GM23338 (cell line): ENCODE results near the gene CTNND2. TPM values are rescaled to one million over a fixed set of nuclear protein-coding genes. Genes with fewer than 3 reads are reported as not detected.

Experiments used
- ATAC-seq: fragments of 200-7000 bp; cut with Tn5 transposase; 3 replicates; pipeline ENCODE4 v1.9.1; 2020
- DNase-seq: peaks from one replicate; pipeline ENCODE4 v3.0.0-alpha.2; 2015; ENCODE audit warnings: low spot score
- H2AFZ ChIP-seq: fragments of 200-600 bp; sonication (generic); 2 replicates; pipeline ENCODE4 v1.8.0; 2016; ENCODE audit warnings: antibody characterized with exemption, mild to moderate bottlenecking, moderate library complexity
- H3F3A ChIP-seq: fragments of 200-600 bp; sonication (generic); replicated peaks from 2 replicates; pipeline ENCODE4 v1.8.0; 2017; ENCODE audit warnings: antibody characterized with exemption, mixed run types, low read depth
- H3K27ac ChIP-seq: fragments of 200-600 bp; sonication (generic); 2 replicates; pipeline ENCODE4 v1.6.1; 2016; ENCODE audit warnings: low read depth
- H3K27me3 ChIP-seq: fragments of 200-600 bp; sonication (generic); 2 replicates; pipeline ENCODE4 v1.8.0; 2016; ENCODE audit warnings: mild to moderate bottlenecking, mixed run types, moderate library complexity; ENCODE audit not compliant: insufficient read depth
- H3K36me3 ChIP-seq: fragments of 200-600 bp; sonication (generic); 2 replicates; pipeline ENCODE4 v1.8.0; 2016; ENCODE audit warnings: mild to moderate bottlenecking; ENCODE audit not compliant: insufficient read depth
- H3K4me1 ChIP-seq: fragments of 200-600 bp; sonication (generic); 2 replicates; pipeline ENCODE4 v1.8.0; 2016; ENCODE audit warnings: mild to moderate bottlenecking, moderate library complexity; ENCODE audit not compliant: insufficient read depth
- H3K4me2 ChIP-seq: fragments of 200-600 bp; sonication (generic); 2 replicates; pipeline ENCODE4 v1.7.1; 2017; ENCODE audit warnings: mixed run types
- H3K4me3 ChIP-seq: fragments of 200-600 bp; sonication (generic); 2 replicates; pipeline ENCODE4 v1.6.1; 2016; ENCODE audit warnings: mixed run types
- H3K79me2 ChIP-seq: fragments of 200-600 bp; sonication (generic); replicated peaks from 2 replicates; pipeline ENCODE4 v1.8.0; 2017; ENCODE audit warnings: mild to moderate bottlenecking; ENCODE audit not compliant: insufficient read depth
- H3K9me2 ChIP-seq: fragments of 200-600 bp; sonication (generic); 2 replicates; pipeline ENCODE4 v1.8.0; 2017; ENCODE audit not compliant: insufficient read depth
- H4K20me1 ChIP-seq: fragments of 200-600 bp; sonication (generic); replicated peaks from 2 replicates; pipeline ENCODE4 v1.8.0; 2017; ENCODE audit warnings: mild to moderate bottlenecking; ENCODE audit not compliant: insufficient read depth
- H3K27ac Mint-ChIP-seq: 2 replicates; pipeline ENCODE4 v1.8.0; 2020; ENCODE audit warnings: inconsistent platforms, mild to moderate bottlenecking, moderate library complexity, mixed read lengths
- H3K27me3 Mint-ChIP-seq: 3 replicates; pipeline ENCODE4 v1.8.0; 2022; ENCODE audit warnings: low read depth, mild to moderate bottlenecking, moderate library complexity, mixed read lengths, inconsistent platforms; ENCODE audit not compliant: insufficient read depth, poor library complexity
- H3K36me3 Mint-ChIP-seq: 3 replicates; pipeline ENCODE4 v1.8.0; 2021; ENCODE audit warnings: low read depth, mild to moderate bottlenecking, inconsistent platforms, moderate library complexity, mixed read lengths
- H3K4me1 Mint-ChIP-seq: 3 replicates; pipeline ENCODE4 v1.8.0; 2020; ENCODE audit warnings: mild to moderate bottlenecking, inconsistent platforms, mixed read lengths
- H3K4me3 Mint-ChIP-seq: 3 replicates; pipeline ENCODE4 v1.8.0; 2021; ENCODE audit warnings: moderate library complexity, mild to moderate bottlenecking, inconsistent platforms, mixed read lengths
- H3K9me3 Mint-ChIP-seq: 3 replicates; pipeline ENCODE4 v1.8.0; 2020; ENCODE audit warnings: moderate library complexity, mild to moderate bottlenecking, inconsistent platforms, mixed read lengths
- CREB1 ChIP-seq: fragments of 250-450 bp; sonication (Bioruptor Pico); IDR thresholded peaks from 2 replicates; pipeline ENCODE4 v1.5.0; 2020; ENCODE audit warnings: low read depth, mild to moderate bottlenecking, moderate library complexity
- CTCF ChIP-seq, 2 experiments: fragments of 200-600 bp in 1 of 2; sonication (generic) in 1 of 2; conservative IDR thresholded peaks; 2 replicates each; pipeline versions ENCODE4 v1.5.1 to v1.6.1; 2016 to 2017; ENCODE audit warnings: antibody characterized with exemption in 2 of 2, low read depth in 2 of 2, mild to moderate bottlenecking in 2 of 2, moderate library complexity in 1 of 2
- ETS1 ChIP-seq: IDR thresholded peaks from 2 replicates; pipeline ENCODE4 v1.6.1; 2016; ENCODE audit warnings: antibody characterized with exemption
- EZH2 ChIP-seq: fragments of 200-600 bp; sonication (generic); IDR thresholded peaks from one replicate; pipeline ENCODE4 v1.8.0; 2017; ENCODE audit warnings: antibody characterized with exemption, mild to moderate bottlenecking, low read depth; ENCODE audit not compliant: unreplicated experiment
- EZH2phosphoT487 ChIP-seq: fragments of 200-600 bp; sonication (generic); IDR thresholded peaks from one replicate; pipeline ENCODE4 v1.8.1; 2018; ENCODE audit warnings: antibody characterized with exemption; ENCODE audit not compliant: unreplicated experiment
- NANOG ChIP-seq: IDR thresholded peaks from 2 replicates; pipeline ENCODE4 v1.6.1; 2016; ENCODE audit warnings: antibody characterized with exemption, borderline replicate concordance
- POLR2AphosphoS5 ChIP-seq: IDR thresholded peaks from 2 replicates; pipeline ENCODE4 v1.6.1; 2016; ENCODE audit warnings: antibody characterized with exemption, low read depth
- REST ChIP-seq: IDR thresholded peaks from one replicate; pipeline ENCODE4 v1.6.1; 2018; ENCODE audit warnings: antibody characterized with exemption; ENCODE audit not compliant: unreplicated experiment
- STAT1 ChIP-seq: IDR thresholded peaks from one replicate; pipeline ENCODE4 v1.6.1; 2016; ENCODE audit warnings: antibody characterized with exemption; ENCODE audit not compliant: unreplicated experiment
- ZNF114 ChIP-seq: fragments of 250-450 bp; sonication (Bioruptor Pico); IDR thresholded peaks from 2 replicates; pipeline ENCODE4 v1.5.0; 2020; ENCODE audit warnings: mild to moderate bottlenecking, moderate library complexity
- ZNF331 ChIP-seq: fragments of 250-450 bp; sonication (Bioruptor Pico); IDR thresholded peaks from 2 replicates; pipeline ENCODE4 v1.5.0; 2020; ENCODE audit warnings: low read depth, mild to moderate bottlenecking, moderate library complexity
- ZNF462 ChIP-seq: fragments of 250-450 bp; sonication (Bioruptor Pico); IDR thresholded peaks from 2 replicates; pipeline ENCODE4 v1.5.0; 2020; ENCODE audit warnings: mild to moderate bottlenecking, moderate library complexity
- polyA plus RNA-seq: library from polyadenylated mRNA; unstranded; fragments of >200 nt; fragmentation: Nextera tagmentation; extraction: Ambion mirVana; gene quantifications from 2 replicates; pipeline ENCODE4 v1.2.1, GENCODE V29; 2016
- total RNA-seq: library from RNA; depleted of rRNA; stranded (reverse); fragments of >200 nt; shearing (Covaris generic); gene quantifications from 2 replicates; pipeline ENCODE4 v1.2.3, GENCODE V29; 2014

The CTNND2 gene
- total and polyA plus RNA-seq, 2 experiments from 2014 or later = 5.1 to 7.0 TPM

- Histone ChIP-seq H3K27me3 (no peaks in the 10 kb centered on the region), H4K20me1 (no peaks in the 10 kb centered on the region), H3K4me3 (no peak overlapping the region), H3K9me2 (no peaks in the 10 kb centered on the region), H3K4me1 (no peaks in the 10 kb centered on the region), H3K36me3 (no peaks in the 10 kb centered on the region), H2AFZ (no peak overlapping the region), H3F3A (no peaks in the 10 kb centered on the region), H3K79me2 (no peaks in the 10 kb centered on the region), H3K27ac (no peak overlapping the region), H3K4me2 (no peak overlapping the region)
- no peak for ATAC-seq
- Mint-ChIP-seq H3K27ac (no peak overlapping the region), H3K4me3 (no peak overlapping the region), H3K27me3 (no peaks in the 10 kb centered on the region), H3K9me3 (no peaks in the 10 kb centered on the region), H3K36me3 (no peaks in the 10 kb centered on the region), H3K4me1 (no peaks in the 10 kb centered on the region)
- DNase-seq = no peak
- TF ChIP-seq ZNF462 (CRISPR knock-in tag) (no peak), REST (no peak), CTCF (conservative IDR thresholded peaks at IDR 0.05; ENCODE audit: low read depth in 2 of 2) (no peak), POLR2AphosphoS5 (no peak), STAT1 (no peak), ETS1 (no peak), NANOG (no peak), ZNF331 (CRISPR knock-in tag) (no peak), CREB1 (CRISPR knock-in tag) (no peak), ZNF114 (no peak), EZH2phosphoT487 (no peak), EZH2 (no peak)
Measured at GRCh38 chr5:11757661-11758060, 146.6 kb downstream of the CTNND2 start.
